ENCODE measurements around the gene MYOF.
A peak's percentile ranks its signal among the peaks of the same experiment; 100 is the strongest.
"Not testable (repeated sequence)": the region's sequence is repeated elsewhere in the genome, so short reads cannot be mapped to it uniquely, and the experiment has no call there.

MYOF gene

DNA sequence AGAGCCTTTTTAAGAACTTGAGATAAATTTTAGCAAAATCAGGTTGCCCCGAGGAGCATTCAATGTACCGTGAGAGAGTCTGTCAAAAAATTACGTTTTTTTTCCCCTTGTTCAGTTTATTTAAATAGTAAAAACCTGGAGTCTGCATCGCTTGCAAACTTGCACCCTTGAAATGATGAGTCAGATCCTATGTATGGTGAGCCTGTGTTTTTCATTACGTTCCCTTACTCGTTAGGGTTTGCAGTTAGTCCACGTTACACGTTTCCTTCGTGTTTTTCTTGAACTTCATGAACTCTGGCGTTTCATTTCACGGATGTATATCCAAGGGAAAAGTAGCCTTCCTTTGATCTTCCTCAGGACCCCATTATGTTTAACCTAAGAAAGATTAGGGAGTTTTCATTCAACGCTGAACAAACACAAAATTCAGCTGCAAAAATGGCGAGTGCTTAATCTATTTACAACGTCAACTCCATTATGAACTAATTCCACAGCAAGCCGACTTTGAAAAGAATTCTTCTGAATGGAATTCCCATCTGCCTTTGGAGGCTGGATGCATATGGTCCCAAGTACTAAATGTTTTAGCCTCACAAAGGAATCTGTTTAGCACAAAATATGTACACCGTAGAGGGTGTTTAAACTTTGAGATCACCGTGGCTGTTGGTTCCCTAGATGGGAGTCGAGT lies 182.4 kb downstream of the MYOF start:
- DNase-seq (ENCODE audit: extremely low read depth in 1 of 2, low read depth in 1 of 2): no peak

DNA sequence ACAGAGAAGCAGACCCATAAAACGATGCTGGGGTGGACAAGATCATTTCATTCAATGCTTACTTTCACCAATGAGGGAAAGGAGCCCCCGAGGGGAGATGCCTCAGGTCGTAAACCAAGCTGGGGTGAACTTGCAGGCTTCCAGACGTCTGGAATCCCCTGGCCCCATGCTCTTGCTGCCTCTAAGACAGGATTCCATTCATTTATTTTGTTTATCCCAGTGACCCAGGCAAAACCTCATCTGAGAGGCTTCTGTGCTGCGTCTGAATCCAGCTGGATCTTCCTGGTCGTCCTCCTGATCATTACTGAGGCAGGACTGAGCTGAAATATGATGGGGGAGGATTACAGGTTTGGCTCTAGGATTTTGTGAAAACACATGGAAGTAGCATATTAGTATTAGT lies 182.9 kb downstream of the MYOF start:
- DNase-seq (ENCODE audit: extremely low read depth in 1 of 2, low read depth in 1 of 2): no peak

GRCh38 chr10:93296151-93296550 lies 186.0 kb downstream of the MYOF start:
- no peak for DNase-seq (ENCODE audit: extremely low read depth in 1 of 2, low read depth in 1 of 2)

GRCh38 chr10:93293999-93294398 lies 188.1 kb downstream of the MYOF start:
- DNase-seq (ENCODE audit: extremely low read depth in 1 of 2, low read depth in 1 of 2): no peak

DNA sequence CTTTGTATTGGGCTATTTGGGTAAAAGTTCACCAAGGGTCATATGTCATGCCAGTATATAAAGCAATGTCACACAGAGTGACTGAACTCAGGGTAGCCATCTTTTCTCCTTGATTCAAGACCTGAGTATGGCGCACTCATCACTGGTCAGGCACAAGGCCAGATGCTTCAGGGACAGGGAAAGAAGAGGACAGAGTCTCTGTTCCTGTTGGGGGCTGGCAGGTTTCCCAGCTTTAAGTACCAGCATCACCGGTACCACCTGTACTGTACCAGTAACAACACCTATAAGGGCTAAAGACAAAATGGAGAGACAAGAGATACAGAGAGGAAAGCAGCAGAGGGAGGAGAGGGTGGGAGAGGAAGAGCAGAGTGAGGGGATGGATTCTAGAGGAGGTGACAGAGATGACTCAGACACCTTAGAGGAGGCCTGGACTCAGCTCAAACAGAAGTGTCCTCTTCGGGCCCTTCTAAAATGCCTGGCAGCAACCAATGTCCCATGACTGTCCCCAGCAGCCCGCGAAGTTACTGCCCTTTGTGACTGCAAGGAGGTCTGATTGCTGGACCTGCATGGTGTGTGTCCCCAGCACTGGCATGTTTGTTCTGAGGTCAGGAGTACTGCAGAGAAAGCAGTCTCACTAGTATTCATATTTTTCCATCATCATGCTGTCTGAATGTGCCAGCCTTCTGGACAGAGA lies 191.3 kb downstream of the MYOF start:
- no peak for DNase-seq (ENCODE audit: extremely low read depth in 1 of 2, low read depth in 1 of 2)

- peak in 1 of 2 donors; percentile 5 for DNase-seq (ENCODE audit: extremely low read depth in 1 of 2, low read depth in 1 of 2)
Observed at GRCh38 chr10:93288679-93289634, 193.2 kb downstream of the MYOF start.

GRCh38 chr10:93287775-93288174 lies 194.4 kb downstream of the MYOF start:
- DNase-seq (ENCODE audit: extremely low read depth in 1 of 2, low read depth in 1 of 2): no peak

DNA sequence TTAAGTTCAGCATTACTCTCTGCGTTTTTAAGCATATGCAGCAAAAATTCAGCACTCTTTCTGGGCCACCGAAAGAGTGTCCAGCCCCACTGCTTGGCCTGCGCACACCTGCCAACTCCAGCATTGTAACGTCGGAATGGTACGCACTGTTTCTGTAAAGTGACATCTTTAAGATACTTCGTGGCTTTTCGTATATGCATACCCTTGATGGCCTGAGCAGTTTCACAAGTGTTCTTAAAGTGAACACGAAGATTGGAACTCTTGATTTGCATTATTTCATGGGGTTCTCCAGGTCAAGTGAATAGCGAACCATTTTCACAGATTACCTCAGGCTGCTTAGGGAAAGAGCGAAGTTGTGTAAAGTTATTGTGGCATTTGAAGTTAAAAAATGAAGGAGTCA lies 197.9 kb downstream of the MYOF start:
- DNase-seq (ENCODE audit: extremely low read depth in 1 of 2, low read depth in 1 of 2): not testable (repeated sequence)

DNA sequence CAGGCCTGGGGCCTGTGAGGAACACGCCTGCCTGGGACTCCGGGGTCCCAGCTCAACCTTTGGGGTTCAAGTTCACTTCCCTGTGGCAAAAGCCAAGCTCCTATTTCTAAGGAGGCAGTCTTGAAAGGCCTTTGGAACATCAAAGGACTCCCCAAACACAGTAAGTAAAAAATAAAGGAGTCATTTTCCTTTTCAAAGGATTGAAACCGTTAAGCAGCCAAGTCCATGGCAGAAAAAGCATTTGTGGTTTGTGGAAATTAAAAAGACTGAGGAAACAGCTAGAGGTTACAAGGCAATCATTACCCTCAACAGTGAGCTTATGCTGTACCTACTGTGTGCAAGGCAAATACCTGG lies 200.8 kb downstream of the MYOF start:
- DNase-seq (ENCODE audit: extremely low read depth in 1 of 2, low read depth in 1 of 2): no peak

- DNase-seq (ENCODE audit: extremely low read depth in 1 of 2, low read depth in 1 of 2): no peak
Observed at GRCh38 chr10:93280699-93281366, 201.3 kb downstream of the MYOF start.

- no peak for DNase-seq (ENCODE audit: extremely low read depth in 1 of 2, low read depth in 1 of 2)
Observed at GRCh38 chr10:93280121-93280698, 201.9 kb downstream of the MYOF start.

- DNase-seq (ENCODE audit: extremely low read depth in 1 of 2, low read depth in 1 of 2): no peak
Observed at GRCh38 chr10:93277360-93277759, 204.8 kb downstream of the MYOF start.

GRCh38 chr10:93274419-93274818 lies 207.7 kb downstream of the MYOF start:
- no peak for DNase-seq (ENCODE audit: extremely low read depth in 1 of 2, low read depth in 1 of 2)

DNA sequence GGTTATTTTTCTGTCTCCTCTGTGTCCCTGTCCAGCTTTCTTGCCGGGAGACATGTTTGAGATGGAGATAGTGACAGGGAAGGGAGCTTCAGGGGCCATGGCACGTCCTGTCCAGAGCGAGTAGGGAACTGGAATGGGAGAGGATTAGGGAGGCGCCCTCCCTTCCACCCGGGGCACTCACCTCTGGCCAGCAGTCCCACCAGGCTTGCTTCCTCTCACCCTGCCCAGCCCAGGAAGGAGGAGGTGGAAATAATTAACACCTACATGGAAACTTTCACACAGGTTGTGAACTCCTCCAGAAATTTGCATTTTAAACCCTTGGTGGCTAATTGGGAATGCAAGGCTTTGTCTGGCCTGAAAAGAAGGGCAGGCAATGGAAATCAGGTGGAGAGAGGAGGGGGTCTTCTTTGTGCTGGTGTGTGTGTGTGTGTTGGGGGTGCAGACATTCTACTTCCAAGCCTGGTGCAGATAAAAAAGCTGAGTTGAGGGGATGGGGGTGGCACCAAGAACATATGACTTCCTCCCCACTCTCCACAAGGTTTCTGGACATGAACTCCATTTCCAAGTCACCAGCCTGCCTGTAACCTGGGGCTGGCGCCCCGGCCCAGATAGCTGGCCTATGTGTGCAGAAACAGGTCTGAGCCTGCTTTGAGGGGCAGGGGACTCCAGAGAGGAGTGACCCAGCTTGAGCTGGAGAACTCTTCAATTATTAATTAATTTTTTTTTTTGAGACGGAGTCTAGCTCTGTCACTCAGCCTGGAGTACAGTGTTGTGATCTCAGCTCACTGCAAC lies 209.1 kb downstream of the MYOF start:
- DNase-seq (ENCODE audit: extremely low read depth in 1 of 2, low read depth in 1 of 2): no peak

DNA sequence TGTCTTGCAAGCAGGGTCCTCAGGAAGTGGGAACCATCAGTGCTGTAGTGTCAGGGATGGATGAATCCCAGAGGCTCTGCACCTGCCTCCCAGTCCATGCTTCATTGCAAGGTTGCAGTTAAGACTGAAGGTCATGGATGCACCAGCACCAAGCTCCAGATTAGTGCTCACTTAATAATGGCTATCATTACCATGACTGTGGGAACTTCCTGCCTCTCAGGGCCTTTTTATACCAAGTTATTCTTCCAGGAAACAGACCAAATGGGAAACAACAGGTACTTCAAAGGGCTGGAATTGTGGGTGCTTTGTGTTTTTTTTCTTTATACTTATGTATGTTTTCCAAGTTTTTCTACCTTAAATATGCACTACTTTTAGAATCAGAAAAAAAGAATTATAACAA lies 210.8 kb downstream of the MYOF start:
- no peak for DNase-seq (ENCODE audit: extremely low read depth in 1 of 2, low read depth in 1 of 2)

- no peak for DNase-seq (ENCODE audit: extremely low read depth in 1 of 2, low read depth in 1 of 2)
Observed at GRCh38 chr10:93269281-93269680, 212.9 kb downstream of the MYOF start.

DNA sequence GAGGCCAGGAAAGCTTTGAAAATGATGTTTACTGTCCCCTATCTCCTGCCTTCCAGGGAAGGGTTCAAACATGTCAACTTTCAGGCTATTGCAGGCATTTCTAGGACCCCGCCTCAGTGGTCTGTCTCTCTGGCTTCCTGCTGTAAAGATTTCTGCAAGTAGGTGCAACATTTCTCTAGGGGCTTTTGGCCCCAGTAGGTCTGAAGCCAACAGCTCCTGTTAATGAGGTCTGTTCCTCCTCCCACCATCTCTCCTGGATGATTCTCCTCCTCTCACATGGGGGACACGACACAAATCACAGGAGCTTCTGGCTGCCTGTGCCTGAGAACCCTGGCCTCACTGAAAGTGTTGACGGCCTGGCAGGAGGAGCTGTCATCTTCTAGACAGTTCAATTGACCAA lies 214.1 kb downstream of the MYOF start:
- DNase-seq (ENCODE audit: extremely low read depth in 1 of 2, low read depth in 1 of 2): no peak

DNA sequence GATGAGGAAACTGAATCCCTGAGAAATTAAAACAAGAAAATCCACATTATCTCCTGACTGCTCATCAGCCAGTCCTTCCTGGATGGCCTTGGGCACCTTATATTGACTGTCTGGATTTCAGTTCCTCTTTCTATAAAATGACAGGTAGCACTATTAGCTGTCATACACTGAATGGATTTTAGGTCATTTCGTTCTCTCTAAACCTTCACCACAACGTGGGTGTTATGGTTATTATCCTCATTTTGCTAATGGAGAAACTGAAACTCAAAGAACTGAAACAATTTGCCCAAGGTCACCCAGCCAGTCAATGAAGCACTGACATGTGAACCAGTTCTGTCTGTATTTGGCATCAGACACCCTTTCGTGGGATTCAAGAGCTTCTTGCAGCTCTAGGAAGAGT lies 214.6 kb downstream of the MYOF start:
- no peak for DNase-seq (ENCODE audit: extremely low read depth in 1 of 2, low read depth in 1 of 2)

- DNase-seq (ENCODE audit: extremely low read depth in 1 of 2, low read depth in 1 of 2): no peak
Observed at GRCh38 chr10:93266858-93267257, 215.3 kb downstream of the MYOF start.

Measured in activated CD8-positive, alpha-beta memory T cell treated with anti-CD3 and anti-CD28 coated beads for 1 hour (primary cell).